HepG2 (cell line): ENCODE measurements around the gene RBM12. TPM values are rescaled to one million over a fixed set of nuclear protein-coding genes. Genes with fewer than 3 reads are reported as not detected.
A peak's percentile ranks its signal among the peaks of the same experiment; 100 is the strongest.

Experiments used
- AGO2 ChIP-seq: fragments of 200-400 bp; formaldehyde crosslinking; optimal IDR thresholded peaks from 2 replicates; pipeline ENCODE3; 2017; ENCODE audit warnings: mild to moderate bottlenecking, low read depth, low read length, moderate library complexity
- CEBPG ChIP-seq: IDR thresholded peaks from 2 replicates; pipeline ENCODE4 v1.6.1; 2016
- DNMT1 ChIP-seq: sonication (generic); formaldehyde crosslinking; IDR thresholded peaks from 2 replicates; pipeline ENCODE4 v1.5.1; 2020; ENCODE audit warnings: mild to moderate bottlenecking, missing genetic modification reagents
- HMG20B ChIP-seq: conservative IDR thresholded peaks from 2 replicates; pipeline ENCODE4 v1.6.1; 2016; ENCODE audit warnings: missing genetic modification reagents, missing compliant biosample characterization
- HOXA7 ChIP-seq: sonication (generic); formaldehyde crosslinking; IDR thresholded peaks from 2 replicates; pipeline ENCODE4 v1.8.1; 2022; ENCODE audit warnings: mild to moderate bottlenecking, missing genetic modification reagents, moderate library complexity
- IRF1 ChIP-seq: sonication (generic); formaldehyde crosslinking; IDR thresholded peaks from 2 replicates; pipeline ENCODE4 v1.4.0; 2020; ENCODE audit warnings: low read depth, mild to moderate bottlenecking, missing genetic modification reagents
- KDM3A ChIP-seq: IDR thresholded peaks from 2 replicates; pipeline ENCODE4 v1.6.1; 2018; ENCODE audit warnings: low read depth, missing compliant biosample characterization
- MAZ ChIP-seq, 2 experiments: sonication (generic) in 1 of 2; formaldehyde crosslinking in 1 of 2; IDR thresholded peaks; 2 replicates each; pipeline versions ENCODE4 v1.5.0 to v1.6.1; 2012 to 2020; ENCODE audit warnings: low read depth in 2 of 2, mild to moderate bottlenecking in 2 of 2, borderline replicate concordance in 1 of 2, improper control_type of control experiment in 1 of 2, low read length in 1 of 2, missing genetic modification reagents in 1 of 2, moderate library complexity in 1 of 2
- MXD3 ChIP-seq: IDR thresholded peaks from 2 replicates; pipeline ENCODE4 v1.6.1; 2016; ENCODE audit warnings: mild to moderate bottlenecking, missing biosample characterization, missing genetic modification reagents
- MXI1 ChIP-seq: IDR thresholded peaks from 3 replicates; pipeline ENCODE4 v1.6.1; 2012; ENCODE audit warnings: low read depth, low read length, inconsistent platforms, borderline replicate concordance
- NFE2L2 ChIP-seq: fragments of 150-350 bp; IDR thresholded peaks from 2 replicates; pipeline ENCODE4 v1.6.1; 2014; ENCODE audit warnings: low read length
- SOX13 ChIP-seq, 3 experiments: fragments of 450-650 bp in 1 of 3; sonication (generic) in 1 of 3; formaldehyde crosslinking in 1 of 3; IDR thresholded peaks in 2 of 3; conservative IDR thresholded peaks in 1 of 3; 2 replicates each; pipeline versions ENCODE4 v1.5.0 to v1.6.1; 2016 to 2020; ENCODE audit warnings: antibody characterized with exemption in 1 of 3, mild to moderate bottlenecking in 1 of 3, missing compliant biosample characterization in 1 of 3, missing genetic modification reagents in 1 of 3, moderate library complexity in 1 of 3
- SRY ChIP-seq: sonication (generic); formaldehyde crosslinking; IDR thresholded peaks from 2 replicates; pipeline ENCODE4 v1.8.0; 2022; ENCODE audit warnings: mild to moderate bottlenecking, missing genetic modification reagents
- SYNCRIP ChIP-seq: fragments of 200-400 bp; formaldehyde crosslinking; IDR thresholded peaks from 2 replicates; pipeline ENCODE4 v1.6.1; 2018; ENCODE audit warnings: mild to moderate bottlenecking, low read depth, low read length; ENCODE audit not compliant: insufficient read depth
- ZBTB2 ChIP-seq: sonication (generic); formaldehyde crosslinking; IDR thresholded peaks from 2 replicates; pipeline ENCODE4 v1.8.0; 2022; ENCODE audit warnings: low read depth, missing genetic modification reagents
- ZBTB7B ChIP-seq: sonication (generic); formaldehyde crosslinking; IDR thresholded peaks from 2 replicates; pipeline ENCODE4 v1.4.0; 2020; ENCODE audit warnings: missing genetic modification reagents
- ZFP37 ChIP-seq: sonication (generic); formaldehyde crosslinking; IDR thresholded peaks from 2 replicates; pipeline ENCODE4 v1.4.0; 2020; ENCODE audit warnings: missing genetic modification reagents, borderline replicate concordance
- ZNF160 ChIP-seq: sonication (generic); formaldehyde crosslinking; IDR thresholded peaks from 2 replicates; pipeline ENCODE4 v1.8.0; 2022; ENCODE audit warnings: mild to moderate bottlenecking, inconsistent platforms, missing genetic modification reagents
- ZNF230 ChIP-seq: sonication (generic); formaldehyde crosslinking; IDR thresholded peaks from 2 replicates; pipeline ENCODE4 v1.4.0; 2020; ENCODE audit warnings: mild to moderate bottlenecking, missing genetic modification reagents
- ZNF354B ChIP-seq: sonication (generic); formaldehyde crosslinking; IDR thresholded peaks from 2 replicates; pipeline ENCODE4 v1.8.0; 2022; ENCODE audit warnings: mild to moderate bottlenecking, missing genetic modification reagents
- ZNF574 ChIP-seq: sonication (generic); formaldehyde crosslinking; IDR thresholded peaks from 2 replicates; pipeline ENCODE4 v1.4.0; 2020; ENCODE audit warnings: missing genetic modification reagents
- polyA plus RNA-seq, 8 experiments: library from polyadenylated mRNA; depleted of rRNA in 3 of 8; stranded (reverse) in 7 of 8; unstranded in 1 of 8; fragments of >200 nt; fragmentation: Illumina TruSeq in 4 of 8; extraction: Trizol in 4 of 8; gene quantifications; 2 replicates each; pipeline versions ENCODE4 v1.2.1 to v1.2.3, GENCODE V29; 2011 to 2016; ENCODE audit warnings: low read depth in 4 of 8, missing spikeins in 1 of 8, mixed read lengths in 1 of 8; ENCODE audit not compliant: insufficient read depth in 1 of 8
- total RNA-seq, 5 experiments: library from RNA; depleted of rRNA; stranded (reverse); fragments of >200 nt; fragmentation: Illumina TruSeq; extraction: Trizol; gene quantifications; 2 replicates each; pipeline ENCODE4 v1.2.3, GENCODE V29; 2016; ENCODE audit warnings: low read depth in 1 of 5

The RBM12 gene
- total and polyA plus RNA-seq, 2 of the 13 experiments (the other 11 are each of a cell fraction or from before 2014, with no cell fraction given), result 97.9 to 104 TPM

- peak; percentile 99 for TF ChIP-seq AGO2
- TF ChIP-seq ZNF160 (CRISPR knock-in tag), result peak; percentile 91; the same call in 1 of the 2 replicates
- TF ChIP-seq ZNF354B, result 0 out of 2 replicates have a peak, but pooled peaks have one; percentile 82
- peak; percentile 96 for TF ChIP-seq SRY
- TF ChIP-seq SOX13 (IDR thresholded peaks at IDR 0.05), result no peak
- peak in 1 of 2 experiments; percentile 50; a peak in 2 of 4 replicates for TF ChIP-seq SOX13 (CRISPR knock-in tag; conservative IDR thresholded peaks at IDR 0.05 in 1 of 2, IDR thresholded peaks at IDR 0.05 in 1 of 2)
- peak; percentile 73 for TF ChIP-seq ZFP37 (CRISPR knock-in tag)
- TF ChIP-seq HOXA7 (CRISPR knock-in tag), result no peak
- TF ChIP-seq ZBTB2 (CRISPR knock-in tag), result peak; percentile 56; the same call in 1 of the 2 replicates
- no peak for TF ChIP-seq SYNCRIP
- peak; percentile 83; the same call in 2 of the 3 replicates for TF ChIP-seq MXI1
- peak; percentile 96 for TF ChIP-seq KDM3A (CRISPR knock-in tag)
- TF ChIP-seq ZNF574 (CRISPR knock-in tag), result peak; percentile 88
- 0 out of 2 replicates have a peak, but pooled peaks have one; percentile 64 for TF ChIP-seq IRF1
- TF ChIP-seq ZBTB7B (CRISPR knock-in tag), result peak; percentile 93
- TF ChIP-seq HMG20B (CRISPR knock-in tag), result peak; percentile 51; the same call in 1 of the 2 replicates
- TF ChIP-seq MAZ (IDR thresholded peaks at IDR 0.05; ENCODE audit: borderline replicate concordance, low read depth, low read length), result peak; percentile 65; the same call in 1 of the 2 replicates
- peak; percentile 95 for TF ChIP-seq MAZ (CRISPR knock-in tag; IDR thresholded peaks at IDR 0.05; ENCODE audit: low read depth)
- TF ChIP-seq CEBPG (CRISPR knock-in tag), result peak; percentile 6; the same call in 1 of the 2 replicates
- no peak for TF ChIP-seq NFE2L2
- TF ChIP-seq DNMT1, result peak; percentile 99
- peak; percentile 88 for TF ChIP-seq MXD3 (CRISPR knock-in tag)
- peak; percentile 94; the same call in 1 of the 2 replicates for TF ChIP-seq ZNF230
Observed at GRCh38 chr20:35619196-35620095, 45.3 kb downstream of the RBM12 start (continued).
